HepG2 (cell line): Measurements from ENCODE around the gene CD4. TPM values are rescaled to one million over a fixed set of nuclear protein-coding genes. Genes with fewer than 3 reads are reported as not detected.

Experiments
- ATF1 ChIP-seq: IDR thresholded peaks from 2 replicates; pipeline ENCODE4 v1.6.1; 2016; ENCODE audit warnings: mild to moderate bottlenecking, control low read depth
- CREM ChIP-seq, 2 experiments: sonication (generic) in 1 of 2; formaldehyde crosslinking in 1 of 2; IDR thresholded peaks; 2 replicates each; pipeline versions ENCODE4 v1.4.0 to v1.6.1; 2016 to 2020; ENCODE audit warnings: antibody characterized with exemption in 1 of 2, mild to moderate bottlenecking in 1 of 2, missing genetic modification reagents in 1 of 2
- ELF3 ChIP-seq: IDR thresholded peaks from 2 replicates; pipeline ENCODE4 v1.6.1; 2016; ENCODE audit warnings: missing genetic modification reagents, missing compliant biosample characterization
- IKZF1 ChIP-seq: fragments of 450-650 bp; IDR thresholded peaks from 2 replicates; pipeline ENCODE4 v1.7.1; 2016
- JDP2 ChIP-seq: sonication (generic); formaldehyde crosslinking; IDR thresholded peaks from 2 replicates; pipeline ENCODE4 v1.8.1; 2022; ENCODE audit warnings: missing genetic modification reagents, borderline replicate concordance
- MED1 ChIP-seq: sonication (generic); formaldehyde crosslinking; IDR thresholded peaks from 2 replicates; pipeline ENCODE4 v1.4.0; 2020; ENCODE audit warnings: missing genetic modification reagents
- MEF2D ChIP-seq: sonication (generic); formaldehyde crosslinking; IDR thresholded peaks from 2 replicates; pipeline ENCODE4 v1.5.1; 2020; ENCODE audit warnings: mild to moderate bottlenecking, missing genetic modification reagents
- MYPOP ChIP-seq: sonication (generic); formaldehyde crosslinking; IDR thresholded peaks from 2 replicates; pipeline ENCODE4 v1.8.1; 2023; ENCODE audit warnings: mild to moderate bottlenecking, moderate library complexity, missing genetic modification reagents
- NR2F1 ChIP-seq, 2 experiments: fragments of 450-650 bp in 1 of 2; formaldehyde crosslinking in 1 of 2; IDR thresholded peaks; 2 replicates each; pipeline versions ENCODE4 v1.5.0 to v1.6.1; 2016 to 2020; ENCODE audit warnings: mild to moderate bottlenecking in 1 of 2, missing compliant biosample characterization in 1 of 2, missing genetic modification reagents in 1 of 2, moderate library complexity in 1 of 2
- ZFX ChIP-seq: sonication (generic); formaldehyde crosslinking; IDR thresholded peaks from 2 replicates; pipeline ENCODE4 v1.4.0; 2020; ENCODE audit warnings: mild to moderate bottlenecking, low read depth, missing genetic modification reagents, moderate library complexity
- ZNF205 ChIP-seq: IDR thresholded peaks from 2 replicates; pipeline ENCODE4 v1.6.1; 2018; ENCODE audit warnings: missing biosample characterization, missing genetic modification reagents
- ZNF263 ChIP-seq: sonication (generic); formaldehyde crosslinking; IDR thresholded peaks from 2 replicates; pipeline ENCODE4 v1.4.0; 2020; ENCODE audit warnings: missing genetic modification reagents
- ZNF326 ChIP-seq: sonication (generic); formaldehyde crosslinking; IDR thresholded peaks from 2 replicates; pipeline ENCODE4 v1.4.0; 2020; ENCODE audit warnings: missing genetic modification reagents, borderline replicate concordance
- ZNF746 ChIP-seq: sonication (generic); formaldehyde crosslinking; IDR thresholded peaks from 2 replicates; pipeline ENCODE4 v1.8.0; 2022; ENCODE audit warnings: mild to moderate bottlenecking, missing genetic modification reagents
- polyA plus RNA-seq, 8 experiments: library from polyadenylated mRNA; depleted of rRNA in 3 of 8; stranded (reverse) in 7 of 8; unstranded in 1 of 8; fragments of >200 nt; fragmentation: Illumina TruSeq in 4 of 8; extraction: Trizol in 4 of 8; gene quantifications; 2 replicates each; pipeline versions ENCODE4 v1.2.1 to v1.2.3, GENCODE V29; 2011 to 2016; ENCODE audit warnings: low read depth in 4 of 8, missing spikeins in 1 of 8, mixed read lengths in 1 of 8; ENCODE audit not compliant: insufficient read depth in 1 of 8
- total RNA-seq, 5 experiments: library from RNA; depleted of rRNA; stranded (reverse); fragments of >200 nt; fragmentation: Illumina TruSeq; extraction: Trizol; gene quantifications; 2 replicates each; pipeline ENCODE4 v1.2.3, GENCODE V29; 2016; ENCODE audit warnings: low read depth in 1 of 5
- TF ChIP-seq, protein P1 (sequence below): sonication (generic); formaldehyde crosslinking; IDR thresholded peaks from 2 replicates; pipeline ENCODE4 v1.4.0; 2020; ENCODE audit warnings: missing genetic modification reagents
- TF ChIP-seq, protein P2 (sequence below): sonication (generic); formaldehyde crosslinking; conservative IDR thresholded peaks from 2 replicates; pipeline ENCODE4 v1.5.0; 2020; ENCODE audit warnings: missing genetic modification reagents
- TF ChIP-seq, protein P3 (sequence below): sonication (generic); formaldehyde crosslinking; IDR thresholded peaks from 2 replicates; pipeline ENCODE4 v1.5.0; 2020; ENCODE audit warnings: mild to moderate bottlenecking, missing genetic modification reagents

CD4 gene
- total and polyA plus RNA-seq, 2 of the 13 experiments (the other 11 are each of a cell fraction or from before 2014, with no cell fraction given): 0.07 to 0.95 TPM

- TF ChIP-seq MYPOP (CRISPR knock-in tag) (no peak; the same call in 1 of the 2 replicates), ELF3 (0 out of 2 replicates have a peak, but pooled peaks have one; percentile 17), CREM (IDR thresholded peaks at IDR 0.05) (peak; percentile 34; the same call in 1 of the 2 replicates), CREM (CRISPR knock-in tag; IDR thresholded peaks at IDR 0.05) (no peak), ZFX (CRISPR knock-in tag) (peak; percentile 75), ZNF205 (CRISPR knock-in tag) (no peak), ZNF326 (CRISPR knock-in tag) (no peak), ATF1 (CRISPR knock-in tag) (no peak), IKZF1 (no peak), NR2F1 (CRISPR knock-in tag; IDR thresholded peaks at IDR 0.05) (peak in 1 of 2 experiments; percentile 25; a peak in 1 of 4 replicates), JDP2 (no peak), ZNF746 (CRISPR knock-in tag) (peak; percentile 75; the same call in 1 of the 2 replicates), MEF2D (0 out of 2 replicates have a peak, but pooled peaks have one; percentile 19), ZNF263 (CRISPR knock-in tag) (peak; percentile 93), MED1 (CRISPR knock-in tag) (peak; percentile 83)
- TF ChIP-seq, protein P1, sequence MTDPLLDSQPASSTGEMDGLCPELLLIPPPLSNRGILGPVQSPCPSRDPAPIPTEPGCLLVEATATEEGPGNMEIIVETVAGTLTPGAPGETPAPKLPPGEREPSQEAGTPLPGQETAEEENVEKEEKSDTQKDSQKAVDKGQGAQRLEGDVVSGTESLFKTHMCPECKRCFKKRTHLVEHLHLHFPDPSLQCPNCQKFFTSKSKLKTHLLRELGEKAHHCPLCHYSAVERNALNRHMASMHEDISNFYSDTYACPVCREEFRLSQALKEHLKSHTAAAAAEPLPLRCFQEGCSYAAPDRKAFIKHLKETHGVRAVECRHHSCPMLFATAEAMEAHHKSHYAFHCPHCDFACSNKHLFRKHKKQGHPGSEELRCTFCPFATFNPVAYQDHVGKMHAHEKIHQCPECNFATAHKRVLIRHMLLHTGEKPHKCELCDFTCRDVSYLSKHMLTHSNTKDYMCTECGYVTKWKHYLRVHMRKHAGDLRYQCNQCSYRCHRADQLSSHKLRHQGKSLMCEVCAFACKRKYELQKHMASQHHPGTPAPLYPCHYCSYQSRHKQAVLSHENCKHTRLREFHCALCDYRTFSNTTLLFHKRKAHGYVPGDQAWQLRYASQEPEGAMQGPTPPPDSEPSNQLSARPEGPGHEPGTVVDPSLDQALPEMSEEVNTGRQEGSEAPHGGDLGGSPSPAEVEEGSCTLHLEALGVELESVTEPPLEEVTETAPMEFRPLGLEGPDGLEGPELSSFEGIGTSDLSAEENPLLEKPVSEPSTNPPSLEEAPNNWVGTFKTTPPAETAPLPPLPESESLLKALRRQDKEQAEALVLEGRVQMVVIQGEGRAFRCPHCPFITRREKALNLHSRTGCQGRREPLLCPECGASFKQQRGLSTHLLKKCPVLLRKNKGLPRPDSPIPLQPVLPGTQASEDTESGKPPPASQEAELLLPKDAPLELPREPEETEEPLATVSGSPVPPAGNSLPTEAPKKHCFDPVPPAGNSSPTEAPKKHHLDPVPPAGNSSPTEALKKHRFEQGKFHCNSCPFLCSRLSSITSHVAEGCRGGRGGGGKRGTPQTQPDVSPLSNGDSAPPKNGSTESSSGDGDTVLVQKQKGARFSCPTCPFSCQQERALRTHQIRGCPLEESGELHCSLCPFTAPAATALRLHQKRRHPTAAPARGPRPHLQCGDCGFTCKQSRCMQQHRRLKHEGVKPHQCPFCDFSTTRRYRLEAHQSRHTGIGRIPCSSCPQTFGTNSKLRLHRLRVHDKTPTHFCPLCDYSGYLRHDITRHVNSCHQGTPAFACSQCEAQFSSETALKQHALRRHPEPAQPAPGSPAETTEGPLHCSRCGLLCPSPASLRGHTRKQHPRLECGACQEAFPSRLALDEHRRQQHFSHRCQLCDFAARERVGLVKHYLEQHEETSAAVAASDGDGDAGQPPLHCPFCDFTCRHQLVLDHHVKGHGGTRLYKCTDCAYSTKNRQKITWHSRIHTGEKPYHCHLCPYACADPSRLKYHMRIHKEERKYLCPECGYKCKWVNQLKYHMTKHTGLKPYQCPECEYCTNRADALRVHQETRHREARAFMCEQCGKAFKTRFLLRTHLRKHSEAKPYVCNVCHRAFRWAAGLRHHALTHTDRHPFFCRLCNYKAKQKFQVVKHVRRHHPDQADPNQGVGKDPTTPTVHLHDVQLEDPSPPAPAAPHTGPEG (CRISPR knock-in tag): no peak; the same call in 1 of the 2 replicates
- TF ChIP-seq, protein P2, sequence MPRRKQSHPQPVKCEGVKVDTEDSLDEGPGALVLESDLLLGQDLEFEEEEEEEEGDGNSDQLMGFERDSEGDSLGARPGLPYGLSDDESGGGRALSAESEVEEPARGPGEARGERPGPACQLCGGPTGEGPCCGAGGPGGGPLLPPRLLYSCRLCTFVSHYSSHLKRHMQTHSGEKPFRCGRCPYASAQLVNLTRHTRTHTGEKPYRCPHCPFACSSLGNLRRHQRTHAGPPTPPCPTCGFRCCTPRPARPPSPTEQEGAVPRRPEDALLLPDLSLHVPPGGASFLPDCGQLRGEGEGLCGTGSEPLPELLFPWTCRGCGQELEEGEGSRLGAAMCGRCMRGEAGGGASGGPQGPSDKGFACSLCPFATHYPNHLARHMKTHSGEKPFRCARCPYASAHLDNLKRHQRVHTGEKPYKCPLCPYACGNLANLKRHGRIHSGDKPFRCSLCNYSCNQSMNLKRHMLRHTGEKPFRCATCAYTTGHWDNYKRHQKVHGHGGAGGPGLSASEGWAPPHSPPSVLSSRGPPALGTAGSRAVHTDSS (CRISPR knock-in tag): no peak
- TF ChIP-seq, protein P3, sequence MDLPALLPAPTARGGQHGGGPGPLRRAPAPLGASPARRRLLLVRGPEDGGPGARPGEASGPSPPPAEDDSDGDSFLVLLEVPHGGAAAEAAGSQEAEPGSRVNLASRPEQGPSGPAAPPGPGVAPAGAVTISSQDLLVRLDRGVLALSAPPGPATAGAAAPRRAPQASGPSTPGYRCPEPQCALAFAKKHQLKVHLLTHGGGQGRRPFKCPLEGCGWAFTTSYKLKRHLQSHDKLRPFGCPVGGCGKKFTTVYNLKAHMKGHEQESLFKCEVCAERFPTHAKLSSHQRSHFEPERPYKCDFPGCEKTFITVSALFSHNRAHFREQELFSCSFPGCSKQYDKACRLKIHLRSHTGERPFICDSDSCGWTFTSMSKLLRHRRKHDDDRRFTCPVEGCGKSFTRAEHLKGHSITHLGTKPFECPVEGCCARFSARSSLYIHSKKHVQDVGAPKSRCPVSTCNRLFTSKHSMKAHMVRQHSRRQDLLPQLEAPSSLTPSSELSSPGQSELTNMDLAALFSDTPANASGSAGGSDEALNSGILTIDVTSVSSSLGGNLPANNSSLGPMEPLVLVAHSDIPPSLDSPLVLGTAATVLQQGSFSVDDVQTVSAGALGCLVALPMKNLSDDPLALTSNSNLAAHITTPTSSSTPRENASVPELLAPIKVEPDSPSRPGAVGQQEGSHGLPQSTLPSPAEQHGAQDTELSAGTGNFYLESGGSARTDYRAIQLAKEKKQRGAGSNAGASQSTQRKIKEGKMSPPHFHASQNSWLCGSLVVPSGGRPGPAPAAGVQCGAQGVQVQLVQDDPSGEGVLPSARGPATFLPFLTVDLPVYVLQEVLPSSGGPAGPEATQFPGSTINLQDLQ: no peak
Observed at GRCh38 chr12:6767353-6768319, 21.7 kb upstream of the CD4 start (continued).
